Measurements from ENCODE around the gene MAGI2. TPM values are rescaled to one million over a fixed set of nuclear protein-coding genes. Genes with fewer than 3 reads are reported as not detected.

Gene MAGI2
- total and polyA plus RNA-seq, 9 donors: 7.1 to 20.4 (median 18.7) TPM

- Histone ChIP-seq H3K4me1 (ENCODE audit: insufficient read depth) (peaks cover 3% of the 10 kb centered on the region), H3K36me3 (no peaks in the 10 kb centered on the region), H3K27ac (no peak overlapping the region), H3K27me3 (no peaks in the 10 kb centered on the region), H3K4me3 (no peak overlapping the region), H3K9me3 (no peaks in the 10 kb centered on the region)
- intact Hi-C loops (cut with DNase I): no loop called here
- WGBS, 3 donors: 68 to 73% (median 69%) methylated on average over 2 of the region's 2 CpGs
- no peak for DNase-seq
- TF ChIP-seq POLR2A (IDR thresholded peaks at IDR 0.05) (no peak), CTCF (IDR thresholded peaks at IDR 0.05) (no peak), EP300 (IDR thresholded peaks at IDR 0.05) (no peak)
These were observed 1284.6 kb downstream of the MAGI2 start for GRCh38 chr7:78168865-78169264.

DNA sequence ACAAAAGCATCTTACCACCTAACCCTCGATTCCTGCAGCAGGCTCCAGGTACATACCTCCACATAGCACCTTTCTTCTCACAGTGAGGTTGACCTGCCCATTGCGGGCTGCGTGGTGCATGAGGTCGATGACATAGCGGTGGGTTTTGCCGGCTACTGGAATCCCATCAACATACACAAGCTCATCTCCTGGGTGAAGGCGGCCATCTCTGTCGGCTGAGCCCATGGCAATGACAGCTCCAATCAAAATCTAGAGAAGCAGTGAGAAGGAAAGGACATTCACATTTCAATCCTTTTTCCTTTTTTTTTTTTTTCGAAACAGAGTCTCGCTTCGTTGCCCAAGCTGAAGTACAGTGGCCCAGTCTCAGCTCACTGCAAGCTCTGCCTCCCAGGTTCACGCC lies 1285.6 kb downstream of the MAGI2 start:
- Histone ChIP-seq H3K4me3 (no peak overlapping the region), H3K9me3 (no peaks in the 10 kb centered on the region), H3K27me3 (no peaks in the 10 kb centered on the region), H3K36me3 (no peaks in the 10 kb centered on the region), H3K4me1 (ENCODE audit: insufficient read depth) (peaks cover 2% of the 10 kb centered on the region), H3K27ac (no peak overlapping the region)
- TF ChIP-seq POLR2A (IDR thresholded peaks at IDR 0.05) (no peak), EP300 (IDR thresholded peaks at IDR 0.05) (no peak), CTCF (IDR thresholded peaks at IDR 0.05) (no peak)
- 97 to 98% (median 97%) methylated on average over 12 of the region's 12 CpGs for WGBS, 3 donors
- intact Hi-C loops (cut with DNase I): no loop called here
- no peak for DNase-seq

- Histone ChIP-seq H3K27me3 (no peaks in the 10 kb centered on the region), H3K4me3 (no peak overlapping the region), H3K36me3 (no peaks in the 10 kb centered on the region), H3K27ac (no peak overlapping the region), H3K4me1 (ENCODE audit: insufficient read depth) (no peaks in the 10 kb centered on the region), H3K9me3 (no peaks in the 10 kb centered on the region)
- 25 to 35% (median 31%) methylated on average over 3 of the region's 3 CpGs for WGBS, 3 donors
- TF ChIP-seq CTCF (IDR thresholded peaks at IDR 0.05) (no peak), EP300 (IDR thresholded peaks at IDR 0.05) (no peak), POLR2A (IDR thresholded peaks at IDR 0.05) (no peak)
- intact Hi-C loops (cut with DNase I): no loop called here
- no peak for DNase-seq
These were observed 1287.6 kb downstream of the MAGI2 start for GRCh38 chr7:78165854-78166253.

DNA sequence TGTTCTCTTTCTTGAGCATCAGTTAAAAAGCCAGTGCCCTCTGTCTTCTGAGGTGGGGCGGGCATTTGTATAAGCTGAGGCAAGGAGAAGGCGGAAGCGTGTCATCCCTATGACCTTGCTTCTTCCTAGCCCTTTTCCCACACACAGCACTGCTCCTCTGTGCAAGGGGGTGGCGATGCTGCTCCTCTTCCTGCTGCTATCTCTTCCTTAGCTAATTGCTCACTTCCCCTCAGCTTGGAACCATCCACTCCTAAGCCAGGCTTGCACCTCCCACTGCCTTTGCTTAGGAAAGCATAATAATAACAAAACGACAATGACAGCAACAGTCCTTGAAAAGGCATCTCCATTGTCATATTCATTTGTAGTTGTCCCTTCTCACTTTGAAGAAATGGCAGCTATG lies 1288.0 kb downstream of the MAGI2 start:
- Histone ChIP-seq H3K4me3 (no peak overlapping the region), H3K9me3 (no peaks in the 10 kb centered on the region), H3K27ac (no peak overlapping the region), H3K27me3 (no peaks in the 10 kb centered on the region), H3K4me1 (ENCODE audit: insufficient read depth) (no peaks in the 10 kb centered on the region), H3K36me3 (no peaks in the 10 kb centered on the region)
- TF ChIP-seq POLR2A (IDR thresholded peaks at IDR 0.05): no peak
- TF ChIP-seq CTCF (IDR thresholded peaks at IDR 0.05): no peak
- no peak for TF ChIP-seq EP300 (IDR thresholded peaks at IDR 0.05)
- intact Hi-C loops (cut with DNase I): no loop called here
- no peak for DNase-seq
- 58 to 68% (median 63%) methylated on average over 5 of the region's 5 CpGs for WGBS, 3 donors

DNA sequence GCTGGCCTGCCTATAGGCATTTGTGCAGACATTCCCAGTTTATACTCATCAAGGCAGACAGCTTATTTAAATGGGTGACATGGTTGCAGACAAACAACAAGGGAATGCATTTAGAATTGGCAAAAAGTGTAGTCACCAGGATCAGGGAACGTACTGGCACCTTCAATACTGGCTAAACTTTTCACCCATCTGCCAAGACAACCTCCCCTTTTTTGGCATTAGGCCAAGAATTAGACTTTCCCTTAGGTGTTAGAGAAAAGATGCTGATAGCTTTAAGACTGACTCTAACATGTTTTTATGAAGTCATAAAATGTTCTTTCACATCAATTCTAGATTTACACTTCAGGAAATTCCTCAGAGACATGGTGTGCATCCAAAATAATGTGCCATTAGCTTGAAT lies 1289.0 kb downstream of the MAGI2 start:
- Histone ChIP-seq H3K27ac (no peak overlapping the region), H3K9me3 (no peaks in the 10 kb centered on the region), H3K4me3 (no peak overlapping the region), H3K36me3 (no peaks in the 10 kb centered on the region), H3K27me3 (no peaks in the 10 kb centered on the region), H3K4me1 (ENCODE audit: insufficient read depth) (no peaks in the 10 kb centered on the region)
- WGBS, 3 donors: 60 to 73% (median 63%) methylated on average over 1 of the region's 1 CpG
- TF ChIP-seq EP300 (IDR thresholded peaks at IDR 0.05): no peak
- TF ChIP-seq POLR2A (IDR thresholded peaks at IDR 0.05): no peak
- no peak for TF ChIP-seq CTCF (IDR thresholded peaks at IDR 0.05)
- DNase-seq: no peak
- intact Hi-C loops (cut with DNase I): no loop called here

Data from ovary (tissue), 9 donors.